Tibial nerve (tissue), 4 donors: ENCODE data around the gene ATMIN.

Experiments
- EP300 ChIP-seq, 2 donors: sonication (generic); formaldehyde crosslinking; IDR thresholded peaks; one replicate each; pipeline ENCODE4 v1.6.1; 2017; ENCODE audit warnings: antibody characterized with exemption in 2 of 2, mild to moderate bottlenecking in 1 of 2
- POLR2A ChIP-seq, 2 donors: fragments of 450-650 bp; IDR thresholded peaks; one replicate each; pipeline ENCODE4 v1.6.1; 2017; ENCODE audit warnings: antibody characterized with exemption in 2 of 2, mild to moderate bottlenecking in 2 of 2, moderate library complexity in 2 of 2
- TF ChIP-seq, protein P1 (sequence below), 5 experiments: fragments of 200-600 bp in 3 of 5; fragments of 450-650 bp in 2 of 5; sonication (generic) in 3 of 5; IDR thresholded peaks; one replicate each; pipeline ENCODE4 v1.5.1; 2016 to 2019; ENCODE audit warnings: antibody characterized with exemption in 5 of 5, mild to moderate bottlenecking in 3 of 5, moderate library complexity in 2 of 5

DNA sequence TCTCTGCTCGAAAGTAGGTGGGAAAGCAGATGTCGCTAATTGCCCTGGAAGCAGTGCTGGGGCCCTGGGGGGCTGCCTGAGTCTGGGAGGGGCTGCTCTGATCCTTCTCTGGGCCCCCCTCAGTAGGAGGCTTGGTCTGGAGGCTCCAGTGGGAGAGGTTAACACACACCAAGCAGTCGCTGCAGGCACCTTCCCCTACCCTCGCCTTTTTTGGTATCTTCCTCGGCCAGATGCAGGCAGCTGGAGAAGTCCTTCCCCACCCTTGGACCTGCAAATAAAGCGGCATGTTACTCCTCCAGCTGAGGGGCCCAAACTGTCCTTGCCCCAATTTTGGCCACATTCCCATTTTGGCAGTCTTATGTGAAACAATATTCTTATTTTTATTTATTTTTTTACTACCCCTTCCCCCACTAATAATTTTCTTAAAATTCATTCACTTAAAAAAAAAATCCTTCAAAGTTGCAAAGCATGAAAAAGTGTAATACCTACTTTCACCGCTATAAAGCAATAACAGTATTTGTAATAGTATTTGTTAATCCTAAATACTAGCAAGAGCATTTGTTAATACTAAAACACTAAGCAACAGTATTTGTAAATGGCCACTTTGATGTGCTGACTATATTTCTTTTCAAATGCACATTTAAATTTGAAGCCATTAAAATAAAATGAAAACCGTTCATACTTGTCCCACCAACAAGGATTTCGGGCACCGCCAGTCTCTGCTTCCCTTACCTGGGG lies 26.4 kb downstream of the ATMIN start:
- TF ChIP-seq, protein P1, sequence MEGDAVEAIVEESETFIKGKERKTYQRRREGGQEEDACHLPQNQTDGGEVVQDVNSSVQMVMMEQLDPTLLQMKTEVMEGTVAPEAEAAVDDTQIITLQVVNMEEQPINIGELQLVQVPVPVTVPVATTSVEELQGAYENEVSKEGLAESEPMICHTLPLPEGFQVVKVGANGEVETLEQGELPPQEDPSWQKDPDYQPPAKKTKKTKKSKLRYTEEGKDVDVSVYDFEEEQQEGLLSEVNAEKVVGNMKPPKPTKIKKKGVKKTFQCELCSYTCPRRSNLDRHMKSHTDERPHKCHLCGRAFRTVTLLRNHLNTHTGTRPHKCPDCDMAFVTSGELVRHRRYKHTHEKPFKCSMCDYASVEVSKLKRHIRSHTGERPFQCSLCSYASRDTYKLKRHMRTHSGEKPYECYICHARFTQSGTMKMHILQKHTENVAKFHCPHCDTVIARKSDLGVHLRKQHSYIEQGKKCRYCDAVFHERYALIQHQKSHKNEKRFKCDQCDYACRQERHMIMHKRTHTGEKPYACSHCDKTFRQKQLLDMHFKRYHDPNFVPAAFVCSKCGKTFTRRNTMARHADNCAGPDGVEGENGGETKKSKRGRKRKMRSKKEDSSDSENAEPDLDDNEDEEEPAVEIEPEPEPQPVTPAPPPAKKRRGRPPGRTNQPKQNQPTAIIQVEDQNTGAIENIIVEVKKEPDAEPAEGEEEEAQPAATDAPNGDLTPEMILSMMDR (IDR thresholded peaks at IDR 0.05): no peak
- no peak for TF ChIP-seq POLR2A (IDR thresholded peaks at IDR 0.05)
- TF ChIP-seq EP300 (IDR thresholded peaks at IDR 0.05): no peak
